Measurements from ENCODE around the gene XRCC4. TPM values are rescaled to one million over a fixed set of nuclear protein-coding genes. Genes with fewer than 3 reads are reported as not detected.
A peak's percentile ranks its signal among the peaks of the same experiment; 100 is the strongest.

The XRCC4 gene
- total and polyA plus RNA-seq, 2 of the 8 experiments (the other 6 are each of a cell fraction or from before 2014, with no cell fraction given) = 3.0 to 8.3 TPM

GRCh38 chr5:83401122-83401731 is 323.9 kb downstream of the XRCC4 start:
- Histone ChIP-seq H3K14ac (ENCODE audit: insufficient read length) (no peak overlapping the region), H3K9me3 (ENCODE audit: insufficient read depth in 2 of 2, low read depth in 1 of 2, low read length in 1 of 2) (no peaks in the 10 kb centered on the region), H2AFZ (ENCODE audit: low read length) (peak overlapping the region; percentile 97), H3K4me3 (ENCODE audit: extremely low read depth in 1 of 4, insufficient read depth in 2 of 4, low read depth in 3 of 4, low read length in 4 of 4) (no peak overlapping the region), H3K4me2 (ENCODE audit: insufficient read depth in 1 of 2, low read depth in 2 of 2, low read length in 2 of 2) (no peak overlapping the region), H2BK20ac (ENCODE audit: low read length) (no peak overlapping the region), H3K23me2 (ENCODE audit: low read depth, low read length) (no peaks in the 10 kb centered on the region), H2BK15ac (ENCODE audit: low read length) (no peak overlapping the region), H4K5ac (ENCODE audit: insufficient read length, low read depth, low read length) (no peak overlapping the region), H3K27ac (ENCODE audit: low read depth, low read length) (no peak overlapping the region), H3K4ac (replicated peaks; ENCODE audit: insufficient read length, low read depth, low read length) (no peak overlapping the region), H3K36me3 (ENCODE audit: control insufficient read depth in 2 of 4, insufficient read depth in 4 of 4, low read length in 3 of 4) (no peaks in the 10 kb centered on the region), H3K4me1 (replicated peaks in 1 of 4; ENCODE audit: control insufficient read depth in 3 of 4, insufficient read depth in 4 of 4, low read length in 3 of 4) (peaks cover 0 to 5% (median 1%) of the 10 kb centered on the region in 4 experiments; a peak in 2 of 7 replicates), H3K79me1 (ENCODE audit: low read depth, low read length) (no peaks in the 10 kb centered on the region), H3K23ac (ENCODE audit: insufficient read length) (no peak overlapping the region), H3K27me3 (replicated peaks in 1 of 4; ENCODE audit: control insufficient read depth in 3 of 4, extremely low read depth in 1 of 4, insufficient read depth in 3 of 4, low read length in 3 of 4) (no peaks in the 10 kb centered on the region), H3K79me2 (ENCODE audit: control insufficient read depth in 1 of 2, insufficient read depth in 2 of 2, low read length in 2 of 2) (no peaks in the 10 kb centered on the region), H2BK5ac (ENCODE audit: low read depth, low read length) (no peak overlapping the region), H2BK120ac (replicated peaks; ENCODE audit: low read depth, low read length) (no peak overlapping the region), H4K8ac (ENCODE audit: extremely low read depth, insufficient read depth, low read length) (no peak overlapping the region), H3K9ac (replicated peaks in 1 of 4; ENCODE audit: extremely low read depth in 1 of 4, low read depth in 3 of 4, low read length in 3 of 4) (no peak overlapping the region), H2AK5ac (ENCODE audit: low read depth, low read length) (no peak overlapping the region), H3K56ac (replicated peaks; ENCODE audit: insufficient read length, low read depth, low read length) (no peak overlapping the region), H4K91ac (replicated peaks; ENCODE audit: insufficient read length, low read length) (no peak overlapping the region), H2BK12ac (ENCODE audit: low read depth, low read length) (no peak overlapping the region), H3K18ac (ENCODE audit: extremely low read depth, low read length) (no peak overlapping the region), H4K20me1 (replicated peaks in 1 of 2; ENCODE audit: control insufficient read depth in 1 of 2, insufficient read depth in 2 of 2, low read length in 2 of 2) (no peaks in the 10 kb centered on the region)
- POLR2A ChIA-PET (ENCODE audit: partially characterized antibody) = interaction anchor here (1.4 to 1.7 kb wide), 2 partner anchors 9 to 13 kb away, joined by 3 to 6 read pairs; no protein-coding TSS in a partner anchor
- TF ChIP-seq SIRT6 (IDR thresholded peaks at IDR 0.05; ENCODE audit: low read length) = no peak
- TF ChIP-seq HDAC2 (IDR thresholded peaks at IDR 0.05; ENCODE audit: borderline replicate concordance in 1 of 2, low read depth in 2 of 2, low read length in 2 of 2) = no peak
- TF ChIP-seq HDAC6 (IDR thresholded peaks at IDR 0.05; ENCODE audit: low read depth, low read length) = no peak
- TF ChIP-seq EZH2 (IDR thresholded peaks at IDR 0.05; ENCODE audit: low read depth, low read length, severe bottlenecking) = no peak
- TF ChIP-seq CHD2 (IDR thresholded peaks at IDR 0.05; ENCODE audit: low read length) = no peak
- no peak for TF ChIP-seq MAX (IDR thresholded peaks at IDR 0.05)
- no peak for TF ChIP-seq GABPA (IDR thresholded peaks at IDR 0.05; ENCODE audit: borderline replicate concordance, insufficient read depth, low read length)
- TF ChIP-seq EP300 (IDR thresholded peaks at IDR 0.05; ENCODE audit: borderline replicate concordance in 1 of 2, low read depth in 2 of 2, low read length in 2 of 2) = no peak
- TF ChIP-seq NANOG (IDR thresholded peaks at IDR 0.05; ENCODE audit: insufficient read depth, low read depth, low read length, poor library complexity, severe bottlenecking) = no peak
- no peak for TF ChIP-seq GTF2F1 (IDR thresholded peaks at IDR 0.05; ENCODE audit: borderline replicate concordance, low read depth, low read length)
- no peak for TF ChIP-seq SIX5 (IDR thresholded peaks at IDR 0.05; ENCODE audit: low read depth, low read length)
- no peak for TF ChIP-seq RXRA (IDR thresholded peaks at IDR 0.05; ENCODE audit: insufficient read depth, low read depth, low read length)
- no peak for TF ChIP-seq TBP (IDR thresholded peaks at IDR 0.05; ENCODE audit: low read depth, low read length)
- DNase-seq (ENCODE audit: low read depth in 1 of 2, low spot score in 2 of 2) = no peak
- FAIRE-seq = no peak
- 55% methylated on average over 3 of the region's 3 CpGs; no CpG with 5 or more reads in 1 of the 2 experiments for WGBS, 2 experiments (ENCODE audit: extremely low coverage in 1 of 2, insufficient coverage in 1 of 2, insufficient read length in 1 of 2, insufficient replicate concordance in 2 of 2, low coverage in 1 of 2, low lambda C conversion rate in 2 of 2, missing lambda C conversion rate in 1 of 2)
- CTCF ChIA-PET (ENCODE audit: partially characterized antibody) = interaction anchor here (0.7 to 1.1 kb wide), 3 partner anchors 9 to 28 kb away, joined by 3 to 4 read pairs (median 3); no protein-coding TSS in a partner anchor
